Frontal cortex (tissue), 4 donors: ENCODE results near the gene MRPL16. TPM values are rescaled to one million over a fixed set of nuclear protein-coding genes. Genes with fewer than 3 reads are reported as not detected.

ENCODE experiments used
- DNase-seq, 2 donors: peaks; one replicate each; pipeline ENCODE4 v3.0.0; 2012; ENCODE audit warnings: low spot score in 2 of 2
- FAIRE-seq: peaks from 2 replicates; lab custom pipeline; 2012; peaks lifted over from hg19 to GRCh38; lab: Jason Lieb, UNC
- total RNA-seq: library from RNA; depleted of rRNA; stranded (reverse); fragments of >200 nt; gene quantifications from one replicate; pipeline ENCODE4 v1.2.3, GENCODE V29; 2014
- donor health status: control.
- donor health status: control.
- donor health status: control.

The MRPL16 gene
- total RNA-seq, 1 donor from 2014 or later: 31.8 TPM

GRCh38 chr11:59777104-59777503 lies 33.5 kb downstream of the MRPL16 start:
- FAIRE-seq (no peak), DNase-seq (no peak)

- FAIRE-seq: no peak
Measured at GRCh38 chr11:59776210-59777066, 34.1 kb downstream of the MRPL16 start.

GRCh38 chr11:59773083-59773440 lies 37.5 kb downstream of the MRPL16 start:
- DNase-seq: no peak
- FAIRE-seq: no peak

More at GRCh38 chr11:59776210-59777066, 34.1 kb downstream of the MRPL16 start:
- no peak for DNase-seq

- DNase-seq (no peak), FAIRE-seq (no peak)
Measured at GRCh38 chr11:59771605-59772004, 39.0 kb downstream of the MRPL16 start.

GRCh38 chr11:59770869-59771268 lies 39.7 kb downstream of the MRPL16 start:
- FAIRE-seq (no peak), DNase-seq (no peak)

GRCh38 chr11:59770319-59770718 lies 40.3 kb downstream of the MRPL16 start:
- FAIRE-seq (no peak), DNase-seq (no peak)

- DNase-seq: no peak
- FAIRE-seq: no peak
Measured at GRCh38 chr11:59769828-59770227, 40.8 kb downstream of the MRPL16 start.

GRCh38 chr11:59769111-59769510 lies 41.5 kb downstream of the MRPL16 start:
- no peak for FAIRE-seq
- no peak for DNase-seq

GRCh38 chr11:59767225-59767611 lies 43.4 kb downstream of the MRPL16 start:
- FAIRE-seq (no peak), DNase-seq (no peak)

- DNase-seq (no peak), FAIRE-seq (no peak)
Measured at GRCh38 chr11:59766542-59767224, 43.9 kb downstream of the MRPL16 start.

- DNase-seq (no peak), FAIRE-seq (no peak)
Measured at GRCh38 chr11:59765068-59765735, 45.4 kb downstream of the MRPL16 start.

GRCh38 chr11:59761993-59762392 lies 48.6 kb downstream of the MRPL16 start:
- DNase-seq: no peak
- FAIRE-seq: no peak

GRCh38 chr11:59760771-59761170 lies 49.8 kb downstream of the MRPL16 start:
- DNase-seq (no peak), FAIRE-seq (no peak)

- FAIRE-seq: no peak
- no peak for DNase-seq
Measured at GRCh38 chr11:59759900-59760299, 50.7 kb downstream of the MRPL16 start.

GRCh38 chr11:59758401-59759037 lies 52.1 kb downstream of the MRPL16 start:
- no peak for DNase-seq
- no peak for FAIRE-seq

- DNase-seq (no peak), FAIRE-seq (no peak)
Measured at GRCh38 chr11:59756845-59757244, 53.7 kb downstream of the MRPL16 start.

GRCh38 chr11:59756558-59756840 lies 54.1 kb downstream of the MRPL16 start:
- DNase-seq: no peak
- no peak for FAIRE-seq
